ENCODE data around the gene WLS. TPM values are rescaled to one million over a fixed set of nuclear protein-coding genes. Genes with fewer than 3 reads are reported as not detected.

WLS gene
- total and polyA plus RNA-seq, 4 donors, result 27.3 to 128 (median 71.7) TPM

DNA sequence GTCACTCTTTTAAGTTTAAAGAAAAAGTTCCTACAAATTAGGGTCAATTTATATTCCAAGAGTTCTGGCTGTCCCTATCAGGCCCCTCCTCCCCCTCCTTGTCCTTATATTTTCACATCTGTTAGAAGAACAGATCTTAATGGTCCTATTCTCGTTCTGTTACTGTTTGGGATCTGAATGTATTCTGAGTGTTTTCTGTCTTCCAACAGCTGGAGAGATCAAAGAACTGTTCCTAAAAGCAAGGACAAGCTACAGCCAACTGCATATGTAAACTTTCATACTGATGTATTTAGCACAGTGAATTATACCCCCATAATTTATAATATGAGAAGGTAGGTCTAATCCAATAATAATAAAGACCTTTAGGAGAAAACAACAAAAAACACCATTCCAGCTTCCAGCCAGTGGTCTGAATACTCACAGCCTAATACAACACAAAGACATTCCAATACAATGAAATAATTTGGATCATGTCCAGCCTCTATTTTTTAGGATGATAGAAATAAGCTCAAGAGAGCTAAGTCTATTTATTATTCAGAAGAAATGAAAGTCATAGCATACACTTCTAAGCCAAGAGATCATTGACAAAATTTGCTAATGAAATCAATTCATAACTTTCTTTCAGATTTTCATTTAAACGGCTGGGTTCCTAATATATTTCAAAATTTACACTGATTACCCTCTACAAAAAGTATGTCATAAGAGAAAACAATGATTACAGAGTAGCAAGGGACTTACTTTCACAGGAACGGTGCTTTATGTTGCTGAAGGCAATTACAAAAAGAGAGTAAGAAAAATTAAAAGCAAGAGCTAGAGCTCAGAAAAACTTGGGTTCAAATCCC is 25.3 kb downstream of the WLS start:
- H3K27ac ChIP-seq (ENCODE audit: low read depth in 1 of 2, low read length in 1 of 2), result peak overlapping the region in 1 of 2 donors; percentile 53
- H3K27me3 ChIP-seq (ENCODE audit: control insufficient read depth in 3 of 3, insufficient read depth in 3 of 3, low read length in 2 of 3), result no peaks in the 10 kb centered on the region
- 41 to 52% methylated on average over 3 of the region's 3 CpGs for WGBS, 2 donors
- no peak for ATAC-seq (ENCODE audit: insufficient read depth, low FRiP score)
- peaks cover 4 to 58% (median 34%) of the 10 kb centered on the region in 5 donors for H3K4me1 ChIP-seq (ENCODE audit: control insufficient read depth in 5 of 5, insufficient read depth in 5 of 5, low read length in 5 of 5)
- H3K9me3 ChIP-seq (ENCODE audit: control insufficient read depth in 4 of 4, insufficient read depth in 3 of 4, low read length in 3 of 4), result no peaks in the 10 kb centered on the region
- H3K9ac ChIP-seq (ENCODE audit: insufficient read depth in 1 of 2, low read length in 2 of 2), result peak overlapping the region in 1 of 2 donors; percentile 36
- no peak overlapping the region for H3K4me3 ChIP-seq
- TF ChIP-seq, protein P1, sequence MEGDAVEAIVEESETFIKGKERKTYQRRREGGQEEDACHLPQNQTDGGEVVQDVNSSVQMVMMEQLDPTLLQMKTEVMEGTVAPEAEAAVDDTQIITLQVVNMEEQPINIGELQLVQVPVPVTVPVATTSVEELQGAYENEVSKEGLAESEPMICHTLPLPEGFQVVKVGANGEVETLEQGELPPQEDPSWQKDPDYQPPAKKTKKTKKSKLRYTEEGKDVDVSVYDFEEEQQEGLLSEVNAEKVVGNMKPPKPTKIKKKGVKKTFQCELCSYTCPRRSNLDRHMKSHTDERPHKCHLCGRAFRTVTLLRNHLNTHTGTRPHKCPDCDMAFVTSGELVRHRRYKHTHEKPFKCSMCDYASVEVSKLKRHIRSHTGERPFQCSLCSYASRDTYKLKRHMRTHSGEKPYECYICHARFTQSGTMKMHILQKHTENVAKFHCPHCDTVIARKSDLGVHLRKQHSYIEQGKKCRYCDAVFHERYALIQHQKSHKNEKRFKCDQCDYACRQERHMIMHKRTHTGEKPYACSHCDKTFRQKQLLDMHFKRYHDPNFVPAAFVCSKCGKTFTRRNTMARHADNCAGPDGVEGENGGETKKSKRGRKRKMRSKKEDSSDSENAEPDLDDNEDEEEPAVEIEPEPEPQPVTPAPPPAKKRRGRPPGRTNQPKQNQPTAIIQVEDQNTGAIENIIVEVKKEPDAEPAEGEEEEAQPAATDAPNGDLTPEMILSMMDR (IDR thresholded peaks at IDR 0.05; ENCODE audit: control extremely low read depth, extremely low read depth), result no peak
- DNase-seq, result peak in 2 of 3 donors; percentile 91 to 94
- H3K36me3 ChIP-seq (ENCODE audit: control insufficient read depth in 4 of 4, insufficient read depth in 4 of 4, low read length in 4 of 4), result no peaks in the 10 kb centered on the region

DNA sequence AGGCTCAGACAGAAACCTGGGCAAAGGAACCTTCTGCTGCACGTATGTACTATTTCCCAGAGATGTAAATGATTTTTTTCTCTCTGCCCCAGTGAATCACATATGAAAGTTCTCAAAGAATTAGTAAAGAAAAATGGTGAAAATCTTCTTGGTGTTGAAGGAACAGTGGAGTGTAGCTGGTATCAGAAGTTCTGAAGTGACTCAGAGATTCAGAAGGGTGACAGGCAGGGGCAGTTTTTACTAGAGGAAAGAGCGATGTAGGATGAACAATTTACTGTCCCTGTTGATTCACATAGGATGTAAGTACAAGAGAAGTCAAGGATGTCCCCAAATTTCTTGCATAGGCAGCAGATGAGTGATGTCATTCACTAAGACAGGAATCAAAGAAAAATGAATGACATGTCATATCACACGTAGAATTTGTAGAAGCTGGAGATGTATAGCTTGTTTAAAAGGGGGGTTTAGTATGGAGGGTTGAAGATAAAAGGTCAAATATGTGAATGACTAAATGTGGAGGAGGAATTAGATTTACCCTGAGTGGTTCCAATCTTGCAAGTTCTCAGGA is 26.4 kb downstream of the WLS start:
- no peaks in the 10 kb centered on the region for H3K9me3 ChIP-seq (ENCODE audit: control insufficient read depth in 4 of 4, insufficient read depth in 3 of 4, low read length in 3 of 4)
- DNase-seq (no peak), ATAC-seq (ENCODE audit: insufficient read depth, low FRiP score) (no peak)
- 87 to 92% methylated on average over 3 of the region's 3 CpGs for WGBS, 2 donors
- no peaks in the 10 kb centered on the region for H3K36me3 ChIP-seq (ENCODE audit: control insufficient read depth in 4 of 4, insufficient read depth in 4 of 4, low read length in 4 of 4)
- no peaks in the 10 kb centered on the region for H3K27me3 ChIP-seq (ENCODE audit: control insufficient read depth in 3 of 3, insufficient read depth in 3 of 3, low read length in 2 of 3)
- H3K4me3 ChIP-seq, result no peak overlapping the region
- TF ChIP-seq, protein P1 (IDR thresholded peaks at IDR 0.05; ENCODE audit: control extremely low read depth, extremely low read depth), result no peak
- H3K9ac ChIP-seq (ENCODE audit: insufficient read depth in 1 of 2, low read length in 2 of 2), result peak overlapping the region in 1 of 2 donors; percentile 36
- H3K27ac ChIP-seq (ENCODE audit: low read depth in 1 of 2, low read length in 1 of 2), result peak overlapping the region in 1 of 2 donors; percentile 66
- H3K4me1 ChIP-seq (ENCODE audit: control insufficient read depth in 5 of 5, insufficient read depth in 5 of 5, low read length in 5 of 5), result peaks cover 4 to 66% (median 37%) of the 10 kb centered on the region in 5 donors

DNA sequence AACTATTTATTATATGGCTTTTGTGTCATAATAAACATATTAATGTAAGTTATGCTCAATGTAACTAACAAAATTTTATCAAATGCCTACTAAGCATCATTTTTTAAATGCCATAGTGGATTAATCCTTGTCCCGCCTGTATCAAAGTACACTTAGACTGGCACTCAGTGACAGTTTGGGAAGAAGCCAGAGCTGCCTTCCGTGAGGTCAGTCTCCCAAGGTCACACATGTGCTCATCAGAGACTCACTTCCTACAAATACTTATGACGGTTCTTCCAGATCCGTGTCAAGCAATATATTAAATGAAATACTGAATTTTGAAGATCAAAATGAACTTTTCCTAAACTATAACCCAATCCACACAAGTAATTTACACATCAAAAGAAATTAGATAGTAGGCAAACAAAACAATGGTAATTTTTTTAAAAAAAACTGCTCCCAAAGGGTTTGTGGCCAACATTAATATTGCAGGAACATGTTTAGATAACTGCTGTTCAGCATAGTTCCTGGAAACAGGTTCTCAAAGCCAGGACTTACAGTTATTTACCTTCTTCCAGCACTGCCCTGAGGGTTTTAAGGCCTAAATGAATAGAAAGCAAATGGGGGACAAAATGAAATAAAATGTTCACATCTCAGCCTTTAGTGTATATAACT is 27.2 kb downstream of the WLS start:
- Histone ChIP-seq H3K4me1 (ENCODE audit: control insufficient read depth in 5 of 5, insufficient read depth in 5 of 5, low read length in 5 of 5) (peaks cover 4 to 62% (median 33%) of the 10 kb centered on the region in 5 donors), H3K36me3 (ENCODE audit: control insufficient read depth in 4 of 4, insufficient read depth in 4 of 4, low read length in 4 of 4) (no peaks in the 10 kb centered on the region), H3K27ac (ENCODE audit: low read depth in 1 of 2, low read length in 1 of 2) (peak overlapping the region in 1 of 2 donors; percentile 66), H3K9ac (ENCODE audit: insufficient read depth in 1 of 2, low read length in 2 of 2) (no peak overlapping the region), H3K4me3 (no peak overlapping the region), H3K9me3 (ENCODE audit: control insufficient read depth in 4 of 4, insufficient read depth in 3 of 4, low read length in 3 of 4) (no peaks in the 10 kb centered on the region), H3K27me3 (ENCODE audit: control insufficient read depth in 3 of 3, insufficient read depth in 3 of 3, low read length in 2 of 3) (no peaks in the 10 kb centered on the region)
- 41 to 74% methylated on average over 4 of the region's 4 CpGs for WGBS, 2 donors
- TF ChIP-seq, protein P1 (IDR thresholded peaks at IDR 0.05; ENCODE audit: control extremely low read depth, extremely low read depth), result no peak
- ATAC-seq (ENCODE audit: insufficient read depth, low FRiP score) (no peak), DNase-seq (no peak)

Data from lung (tissue), 12 donors.